BE2C (cell line): ENCODE results near the gene MYO7A.

Experiments
- DNase-seq: peaks from one replicate; pipeline ENCODE4 v3.0.0-alpha.2; 2020
- H3K27me3 ChIP-seq: fragments of 250-450 bp; sonication (Bioruptor Pico); 2 replicates; pipeline ENCODE4 v1.5.1; 2020; ENCODE audit warnings: mild to moderate bottlenecking
- H3K36me3 ChIP-seq: fragments of 250-450 bp; sonication (Bioruptor Pico); 2 replicates; pipeline ENCODE4 v1.5.1; 2020; ENCODE audit warnings: mild to moderate bottlenecking
- H3K4me1 ChIP-seq: fragments of 250-450 bp; sonication (Bioruptor Pico); 2 replicates; pipeline ENCODE4 v1.5.1; 2020
- H3K4me3 ChIP-seq: 2 replicates; pipeline ENCODE4 v1.5.1; 2011; ENCODE audit warnings: low read depth, low read length
- H3K9me3 ChIP-seq: fragments of 250-450 bp; sonication (Bioruptor Pico); 2 replicates; pipeline ENCODE4 v1.5.1; 2020
- CTCF ChIP-seq: IDR thresholded peaks from 2 replicates; pipeline ENCODE4 v1.5.1; 2012; ENCODE audit warnings: mild to moderate bottlenecking, low read depth, low read length

Gene MYO7A

GRCh38 chr11:77126156-77126775 is 1.8 kb upstream of the MYO7A start:
- no peaks in the 10 kb centered on the region for H3K36me3 ChIP-seq
- no peak for TF ChIP-seq CTCF
- H3K4me1 ChIP-seq = peaks cover 12% of the 10 kb centered on the region
- peak; percentile 46 for DNase-seq
- no peaks in the 10 kb centered on the region for H3K9me3 ChIP-seq
- H3K4me3 ChIP-seq = no peak overlapping the region
- H3K27me3 ChIP-seq = no peaks in the 10 kb centered on the region

GRCh38 chr11:77126861-77127234 is 1.2 kb upstream of the MYO7A start:
- no peak for DNase-seq
- no peak for TF ChIP-seq CTCF
- no peaks in the 10 kb centered on the region for H3K27me3 ChIP-seq
- H3K36me3 ChIP-seq = no peaks in the 10 kb centered on the region
- H3K4me3 ChIP-seq = no peak overlapping the region
- peaks cover 14% of the 10 kb centered on the region for H3K4me1 ChIP-seq
- H3K9me3 ChIP-seq = no peaks in the 10 kb centered on the region

- peak; percentile 38 for DNase-seq
- Histone ChIP-seq H3K9me3 (no peaks in the 10 kb centered on the region), H3K36me3 (no peaks in the 10 kb centered on the region), H3K4me3 (no peak overlapping the region), H3K27me3 (no peaks in the 10 kb centered on the region), H3K4me1 (peaks cover 14% of the 10 kb centered on the region)
- TF ChIP-seq CTCF = peak; percentile 74
These were observed 673 bp upstream of the MYO7A start for GRCh38 chr11:77127235-77127911.

- Histone ChIP-seq H3K36me3 (no peaks in the 10 kb centered on the region), H3K4me1 (peaks cover 14% of the 10 kb centered on the region), H3K27me3 (no peaks in the 10 kb centered on the region), H3K9me3 (no peaks in the 10 kb centered on the region), H3K4me3 (no peak overlapping the region)
- DNase-seq = no peak
- no peak for TF ChIP-seq CTCF
These were observed 1.2 kb downstream of the MYO7A start for GRCh38 chr11:77129069-77129841.

GRCh38 chr11:77129842-77130756 is 2.1 kb downstream of the MYO7A start:
- Histone ChIP-seq H3K9me3 (no peaks in the 10 kb centered on the region), H3K27me3 (no peaks in the 10 kb centered on the region), H3K4me1 (peaks cover 11% of the 10 kb centered on the region), H3K36me3 (no peaks in the 10 kb centered on the region), H3K4me3 (no peak overlapping the region)
- no peak for TF ChIP-seq CTCF
- DNase-seq = no peak
